H1 (cell line): ENCODE results near the gene PACSIN1. TPM values are rescaled to one million over a fixed set of nuclear protein-coding genes. Genes with fewer than 3 reads are reported as not detected.

Experiments used
- CTCF ChIA-PET: fragments of 300-600 bp; sonication (Branson Sonifier 250); formaldehyde crosslinking; loops from one replicate; lab custom pipeline; 2021; ENCODE audit not compliant: partially characterized antibody; lab: Charles Lee
- POLR2A ChIA-PET: fragments of 300-600 bp; sonication (Branson Sonifier 250); formaldehyde crosslinking; loops from one replicate; lab custom pipeline; 2021; ENCODE audit warnings: inconsistent platforms; ENCODE audit not compliant: partially characterized antibody; lab: Charles Lee
- DNase-seq, 2 experiments: peaks; one replicate each; pipeline versions ENCODE4 v3.0.0 to v3.0.0-alpha.2; 2010 to 2022; ENCODE audit warnings: low spot score in 2 of 2, low read depth in 1 of 2, mixed read lengths in 1 of 2
- FAIRE-seq: peaks from 2 replicates; lab custom pipeline; 2011; peaks lifted over from hg19 to GRCh38; lab: Jason Lieb, UNC
- H2AFZ ChIP-seq: 2 replicates; pipeline ENCODE4 v1.8.1; 2012; ENCODE audit warnings: low read length, inconsistent platforms
- H2AK5ac ChIP-seq: 2 replicates; pipeline ENCODE4 v1.6.1; 2013; ENCODE audit warnings: low read depth, low read length
- H2BK120ac ChIP-seq: replicated peaks from 2 replicates; pipeline ENCODE3; 2013; ENCODE audit warnings: low read depth, low read length, inconsistent platforms
- H2BK12ac ChIP-seq: 2 replicates; pipeline ENCODE4 v1.6.1; 2013; ENCODE audit warnings: low read depth, low read length
- H2BK15ac ChIP-seq: 2 replicates; pipeline ENCODE4 v1.6.1; 2013; ENCODE audit warnings: low read length
- H2BK20ac ChIP-seq: 2 replicates; pipeline ENCODE4 v1.6.1; 2013; ENCODE audit warnings: low read length
- H2BK5ac ChIP-seq: 2 replicates; pipeline ENCODE4 v1.6.1; 2013; ENCODE audit warnings: low read depth, low read length
- H3K14ac ChIP-seq: 2 replicates; pipeline ENCODE4 v1.6.1; 2013; ENCODE audit warnings: inconsistent platforms; ENCODE audit not compliant: insufficient read length
- H3K18ac ChIP-seq: 2 replicates; pipeline ENCODE4 v1.6.1; 2013; ENCODE audit warnings: low read length; ENCODE audit errors: extremely low read depth
- H3K23ac ChIP-seq: 2 replicates; pipeline ENCODE4 v1.6.1; 2013; ENCODE audit warnings: inconsistent platforms; ENCODE audit not compliant: insufficient read length
- H3K23me2 ChIP-seq: 2 replicates; pipeline ENCODE4 v1.6.1; 2013; ENCODE audit warnings: low read depth, low read length
- H3K27ac ChIP-seq: 2 replicates; pipeline ENCODE4 v1.6.1; 2011; ENCODE audit warnings: low read depth, low read length, inconsistent platforms
- H3K27me3 ChIP-seq, 4 experiments: replicated peaks in 1 of 4; 1 replicate in 1 of 4; 2 replicates in 3 of 4; pipeline versions ENCODE4 v1.6.1 to v1.8.1; 2011 to 2013; ENCODE audit warnings: low read length in 3 of 4, mild to moderate bottlenecking in 3 of 4, inconsistent platforms in 2 of 4, mixed read lengths in 2 of 4, moderate library complexity in 1 of 4; ENCODE audit not compliant: control insufficient read depth in 3 of 4, insufficient read depth in 3 of 4; ENCODE audit errors: extremely low read depth in 1 of 4
- H3K36me3 ChIP-seq, 4 experiments: 2 replicates each; pipeline versions ENCODE4 v1.6.1 to v1.8.1; 2011 to 2013; ENCODE audit warnings: mild to moderate bottlenecking in 4 of 4, low read length in 3 of 4, moderate library complexity in 2 of 4, control low read depth in 1 of 4, inconsistent platforms in 1 of 4; ENCODE audit not compliant: insufficient read depth in 4 of 4, control insufficient read depth in 2 of 4
- H3K4ac ChIP-seq: replicated peaks from 2 replicates; pipeline ENCODE3; 2013; ENCODE audit warnings: low read length, low read depth, mixed read lengths, inconsistent platforms; ENCODE audit not compliant: insufficient read length
- H3K4me1 ChIP-seq, 4 experiments: replicated peaks in 1 of 4; 1 replicate in 1 of 4; 2 replicates in 3 of 4; pipeline versions ENCODE4 v1.6.1 to v1.8.1; 2011 to 2013; ENCODE audit warnings: low read length in 3 of 4, inconsistent platforms in 2 of 4, mixed read lengths in 1 of 4; ENCODE audit not compliant: insufficient read depth in 4 of 4, control insufficient read depth in 3 of 4
- H3K4me2 ChIP-seq, 2 experiments: 2 replicates each; pipeline versions ENCODE4 v1.6.1 to v1.8.1; 2011 to 2013; ENCODE audit warnings: low read depth in 2 of 2, low read length in 2 of 2, control low read depth in 1 of 2, inconsistent platforms in 1 of 2, mild to moderate bottlenecking in 1 of 2; ENCODE audit not compliant: insufficient read depth in 1 of 2
- H3K4me3 ChIP-seq, 4 experiments: fragments of 200-600, 300-600 bp in 1 of 4; sonication (generic), shearing (Covaris generic), sonication (Bioruptor Twin) in 1 of 4; 2 replicates each; pipeline versions ENCODE4 v1.5.1 to v1.8.1; 2011 to 2016; ENCODE audit warnings: low read length in 4 of 4, low read depth in 3 of 4, control low read depth in 2 of 4, inconsistent platforms in 2 of 4, mild to moderate bottlenecking in 2 of 4, mixed read lengths in 1 of 4, moderate library complexity in 1 of 4; ENCODE audit not compliant: insufficient read depth in 2 of 4; ENCODE audit errors: extremely low read depth in 1 of 4
- H3K56ac ChIP-seq: replicated peaks from 2 replicates; pipeline ENCODE3; 2013; ENCODE audit warnings: low read depth, mild to moderate bottlenecking, mixed read lengths, low read length, inconsistent platforms; ENCODE audit not compliant: insufficient read length
- H3K79me1 ChIP-seq: 2 replicates; pipeline ENCODE4 v1.6.1; 2013; ENCODE audit warnings: low read depth, low read length, control low read depth
- H3K79me2 ChIP-seq, 2 experiments: 2 replicates each; pipeline versions ENCODE4 v1.6.1 to v1.8.1; 2012 to 2013; ENCODE audit warnings: low read length in 2 of 2, mild to moderate bottlenecking in 2 of 2, inconsistent platforms in 1 of 2; ENCODE audit not compliant: insufficient read depth in 2 of 2, control insufficient read depth in 1 of 2
- H3K9ac ChIP-seq, 4 experiments: replicated peaks in 1 of 4; 1 replicate in 1 of 4; 2 replicates in 3 of 4; pipeline versions ENCODE4 v1.6.1 to v1.8.1; 2011 to 2013; ENCODE audit warnings: low read depth in 3 of 4, low read length in 3 of 4, control low read depth in 2 of 4, mild to moderate bottlenecking in 2 of 4, moderate library complexity in 2 of 4, inconsistent platforms in 1 of 4; ENCODE audit errors: extremely low read depth in 1 of 4
- H3K9me3 ChIP-seq, 2 experiments: 2 replicates each; pipeline versions ENCODE4 v1.6.1 to v1.8.1; 2012 to 2013; ENCODE audit warnings: mild to moderate bottlenecking in 2 of 2, moderate library complexity in 2 of 2, control low read depth in 1 of 2, inconsistent platforms in 1 of 2, low read depth in 1 of 2, low read length in 1 of 2, mixed read lengths in 1 of 2; ENCODE audit not compliant: insufficient read depth in 2 of 2
- H4K20me1 ChIP-seq, 2 experiments: replicated peaks in 1 of 2; 2 replicates each; pipeline versions ENCODE3 to v1.8.1; 2011 to 2013; ENCODE audit warnings: inconsistent platforms in 2 of 2, low read length in 2 of 2, mild to moderate bottlenecking in 1 of 2; ENCODE audit not compliant: insufficient read depth in 2 of 2, control insufficient read depth in 1 of 2
- H4K5ac ChIP-seq: 2 replicates; pipeline ENCODE4 v1.6.1; 2013; ENCODE audit warnings: low read length, low read depth, mixed read lengths, inconsistent platforms; ENCODE audit not compliant: insufficient read length
- H4K8ac ChIP-seq: 2 replicates; pipeline ENCODE4 v1.8.0; 2013; ENCODE audit warnings: mild to moderate bottlenecking, moderate library complexity, low read length, inconsistent platforms; ENCODE audit not compliant: insufficient read depth; ENCODE audit errors: extremely low read depth
- H4K91ac ChIP-seq: replicated peaks from 2 replicates; pipeline ENCODE3; 2013; ENCODE audit warnings: low read length, mixed read lengths, inconsistent platforms; ENCODE audit not compliant: insufficient read length
- BACH1 ChIP-seq: IDR thresholded peaks from 2 replicates; pipeline ENCODE4 v1.6.1; 2012; ENCODE audit warnings: low read length, improper control_type of control experiment
- NANOG ChIP-seq: IDR thresholded peaks from 2 replicates; pipeline ENCODE4 v1.6.1; 2011; ENCODE audit warnings: low read length, low read depth, mild to moderate bottlenecking, inconsistent platforms; ENCODE audit not compliant: insufficient read depth, poor library complexity, severe bottlenecking
- RAD21 ChIP-seq, 2 experiments: IDR thresholded peaks in 1 of 2; conservative IDR thresholded peaks in 1 of 2; 2 replicates each; pipeline ENCODE4 v1.6.1; 2011; ENCODE audit warnings: low read depth in 2 of 2, low read length in 2 of 2, improper control_type of control experiment in 1 of 2, inconsistent platforms in 1 of 2, mild to moderate bottlenecking in 1 of 2, moderate library complexity in 1 of 2
- RNF2 ChIP-seq: fragments of 200-900, 300-1000 bp; sonication (generic); IDR thresholded peaks from 2 replicates; pipeline ENCODE4 v1.7.1; 2016; ENCODE audit warnings: borderline replicate concordance, low read depth, mild to moderate bottlenecking, antibody characterized with exemption, low read length; ENCODE audit not compliant: poor library complexity, severe bottlenecking; ENCODE audit errors: missing control alignments
- WGBS, 2 experiments: shearing (Covaris generic) in 1 of 2; methylation state at CpG; one replicate each; pipeline versions ENCODE4 v1.1.6 to v1.1.7; 2013 to 2015; ENCODE audit warnings: low lambda C conversion rate in 2 of 2, mixed read lengths in 2 of 2, inconsistent platforms in 1 of 2, low coverage in 1 of 2, missing lambda C conversion rate in 1 of 2; ENCODE audit not compliant: insufficient replicate concordance in 2 of 2, insufficient coverage in 1 of 2, insufficient read length in 1 of 2; ENCODE audit errors: extremely low coverage in 1 of 2, missing lambda C conversion rate in 1 of 2; 5-methylcytosine and 5-hydroxymethylcytosine counted together
- polyA plus RNA-seq, 7 experiments: library from polyadenylated mRNA; depleted of rRNA in 3 of 7; stranded (reverse) in 5 of 7; unstranded in 2 of 7; fragments of >200 nt in 5 of 7; fragments of 200-250 nt in 2 of 7; gene quantifications; 1 replicate in 5 of 7; 2 replicates in 1 of 7; 4 replicates in 1 of 7; pipeline versions ENCODE4 v1.2.1 to v1.2.3, GENCODE V29; 2011 to 2013; ENCODE audit warnings: missing spikeins in 2 of 7, mixed read lengths in 2 of 7
- total RNA-seq: library from RNA; stranded (reverse); fragmentation: NEBNext Ultra II Directional; extraction: Animal tissue kit (Norgen Biotek cat#: 25700); gene quantifications from 2 replicates; pipeline ENCODE4 v1.2.1, GENCODE V29; 2021
- TF ChIP-seq, protein P1 (sequence below), 3 experiments: IDR thresholded peaks; 1 replicate in 2 of 3; 2 replicates in 1 of 3; pipeline versions ENCODE4 v1.5.1 to v1.6.1; 2011; ENCODE audit warnings: low read length in 3 of 3, mild to moderate bottlenecking in 3 of 3, inconsistent platforms in 2 of 3, low read depth in 1 of 3, moderate library complexity in 1 of 3; ENCODE audit not compliant: insufficient read depth in 1 of 3; ENCODE audit errors: control extremely low read depth in 1 of 3

Gene PACSIN1
- total and polyA plus RNA-seq, 2 of the 8 experiments (the other 6 are each of a cell fraction or from before 2014, with no cell fraction given), result 5.9 to 11.1 TPM

DNA sequence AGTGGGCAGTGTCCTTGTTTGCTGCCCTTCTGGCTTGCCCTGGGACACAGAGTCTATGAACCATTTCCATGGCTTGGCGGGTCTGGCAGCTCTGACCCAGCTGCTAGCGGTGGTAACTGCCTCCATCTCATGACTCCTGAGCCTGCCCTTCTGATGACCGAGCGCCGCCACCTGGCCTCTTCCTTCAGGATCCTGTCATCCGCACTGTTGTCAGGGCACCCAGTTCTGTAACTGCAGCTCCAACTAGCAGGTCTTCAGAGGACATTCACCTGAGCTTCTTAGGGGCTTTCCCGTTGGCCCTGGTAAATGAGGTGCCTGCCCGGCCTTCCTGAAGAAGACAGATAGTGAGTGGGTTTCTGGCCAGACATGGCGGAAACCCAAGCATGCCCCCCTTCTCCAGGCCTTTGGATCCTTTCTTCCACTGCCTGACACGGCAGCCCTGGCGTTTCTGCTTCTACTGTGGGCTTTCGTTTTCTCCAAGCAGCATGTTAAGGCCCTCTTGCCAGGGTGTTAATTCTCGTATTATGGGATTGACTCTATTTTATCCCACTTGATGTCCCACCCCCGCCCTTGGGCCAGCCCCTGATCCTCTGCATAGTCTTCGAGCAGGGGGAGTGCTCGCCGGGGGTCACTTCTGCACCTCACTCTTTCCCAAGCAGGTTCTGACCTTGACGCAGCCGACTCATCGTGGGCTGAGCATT is 24.7 kb downstream of the PACSIN1 start:
- Histone ChIP-seq H3K14ac (no peak overlapping the region), H4K20me1 (no peaks in the 10 kb centered on the region), H3K79me2 (no peaks in the 10 kb centered on the region), H3K4me3 (no peak overlapping the region), H2AK5ac (no peak overlapping the region), H3K23ac (no peak overlapping the region), H3K18ac (peak overlapping the region; percentile 19; the same call in 1 of the 2 replicates), H3K79me1 (no peaks in the 10 kb centered on the region), H2BK15ac (peak overlapping the region; percentile 92), H3K56ac (no peak overlapping the region), H2BK5ac (no peak overlapping the region), H2AFZ (no peak overlapping the region), H3K23me2 (no peaks in the 10 kb centered on the region), H4K91ac (no peak overlapping the region), H3K4me1 (peaks cover 0 to 7% (median 0%) of the 10 kb centered on the region in 4 experiments; a peak in 2 of 7 replicates), H4K8ac (no peak overlapping the region), H3K4ac (peak overlapping the region; percentile 50), H3K9ac (no peak overlapping the region), H3K4me2 (0 out of 4 replicates have a peak overlapping the region, but pooled peaks of 1 of the 2 experiments have one; percentile 8), H3K9me3 (no peaks in the 10 kb centered on the region), H2BK12ac (no peak overlapping the region), H3K27ac (no peak overlapping the region), H4K5ac (no peak overlapping the region), H2BK20ac (0 out of 2 replicates have a peak overlapping the region, but pooled peaks have one; percentile 18), H3K27me3 (no peaks in the 10 kb centered on the region; a peak in 1 of 7 replicates), H3K36me3 (no peaks in the 10 kb centered on the region), H2BK120ac (no peak overlapping the region)
- DNase-seq, result no peak
- ChIA-PET CTCF (interaction anchor here (1.0 kb wide), 1 partner anchor 41 kb away, joined by 3 read pairs; no protein-coding TSS in a partner anchor), POLR2A (interaction anchor here (1.0 to 1.2 kb wide), 2 partner anchors 15 to 25 kb away, joined by 3 read pairs; no protein-coding TSS in a partner anchor)
- no peak for FAIRE-seq
- WGBS, 2 experiments, result 90% methylated on average over 20 of the region's 20 CpGs; no CpG with 5 or more reads in 1 of the 2 experiments
- TF ChIP-seq, protein P1, sequence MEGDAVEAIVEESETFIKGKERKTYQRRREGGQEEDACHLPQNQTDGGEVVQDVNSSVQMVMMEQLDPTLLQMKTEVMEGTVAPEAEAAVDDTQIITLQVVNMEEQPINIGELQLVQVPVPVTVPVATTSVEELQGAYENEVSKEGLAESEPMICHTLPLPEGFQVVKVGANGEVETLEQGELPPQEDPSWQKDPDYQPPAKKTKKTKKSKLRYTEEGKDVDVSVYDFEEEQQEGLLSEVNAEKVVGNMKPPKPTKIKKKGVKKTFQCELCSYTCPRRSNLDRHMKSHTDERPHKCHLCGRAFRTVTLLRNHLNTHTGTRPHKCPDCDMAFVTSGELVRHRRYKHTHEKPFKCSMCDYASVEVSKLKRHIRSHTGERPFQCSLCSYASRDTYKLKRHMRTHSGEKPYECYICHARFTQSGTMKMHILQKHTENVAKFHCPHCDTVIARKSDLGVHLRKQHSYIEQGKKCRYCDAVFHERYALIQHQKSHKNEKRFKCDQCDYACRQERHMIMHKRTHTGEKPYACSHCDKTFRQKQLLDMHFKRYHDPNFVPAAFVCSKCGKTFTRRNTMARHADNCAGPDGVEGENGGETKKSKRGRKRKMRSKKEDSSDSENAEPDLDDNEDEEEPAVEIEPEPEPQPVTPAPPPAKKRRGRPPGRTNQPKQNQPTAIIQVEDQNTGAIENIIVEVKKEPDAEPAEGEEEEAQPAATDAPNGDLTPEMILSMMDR (IDR thresholded peaks at IDR 0.05; ENCODE audit: control extremely low read depth in 1 of 3, insufficient read depth in 1 of 3, low read depth in 1 of 3, low read length in 3 of 3), result 0 out of 4 replicates have a peak, but pooled peaks of 1 of the 3 experiments have one; percentile 2
- TF ChIP-seq RAD21 (IDR thresholded peaks at IDR 0.05 in 1 of 2, conservative IDR thresholded peaks at IDR 0.05 in 1 of 2; ENCODE audit: low read depth in 2 of 2, low read length in 2 of 2), result peak in 1 of 2 experiments; percentile 17; a peak in 2 of 4 replicates
- TF ChIP-seq NANOG, result no peak
- TF ChIP-seq RNF2, result no peak
- no peak for TF ChIP-seq BACH1
